Activated T-cell treated with anti-CD3 and anti-CD28 coated beads, Interleukin-2, amount 50 U/mL, for 4 hours (primary cell): Measurements from ENCODE around the gene SLC22A3. TPM values are rescaled to one million over a fixed set of nuclear protein-coding genes. Genes with fewer than 3 reads are reported as not detected.
A peak's percentile ranks its signal among the peaks of the same experiment; 100 is the strongest.
"Not testable (repeated sequence)": the region's sequence is repeated elsewhere in the genome, so short reads cannot be mapped to it uniquely, and the experiment has no call there.

ENCODE experiments used
- ATAC-seq, 2 donors: fragments of 200-7000 bp; cut with Tn5 transposase; one replicate each; pipeline ENCODE4 v1.10.0; 2021
- DNase-seq: peaks from one replicate; pipeline ENCODE4 v3.0.0-alpha.2; 2020
- H3K27me3 Mint-ChIP-seq: one replicate; pipeline ENCODE4 v1.8.0; 2021; ENCODE audit warnings: low read depth, mixed read lengths
- H3K36me3 Mint-ChIP-seq: one replicate; pipeline ENCODE4 v1.8.0; 2022; ENCODE audit warnings: mixed read lengths; ENCODE audit not compliant: insufficient read depth
- H3K4me1 Mint-ChIP-seq: one replicate; pipeline ENCODE4 v1.8.0; 2021; ENCODE audit warnings: low read depth, mixed read lengths
- H3K4me3 Mint-ChIP-seq: one replicate; pipeline ENCODE4 v1.8.0; 2021; ENCODE audit warnings: mild to moderate bottlenecking, moderate library complexity, mixed read lengths
- H3K9me3 Mint-ChIP-seq: one replicate; pipeline ENCODE4 v1.8.0; 2021; ENCODE audit warnings: mixed read lengths
- total RNA-seq, 3 donors: library from RNA; stranded (reverse); gene quantifications; one replicate each; pipeline ENCODE4 v1.2.1, GENCODE V29; 2021

The SLC22A3 gene
- total RNA-seq, 3 donors from 2014 or later, result 0.11 to 0.13 TPM; not detected in 1

DNA sequence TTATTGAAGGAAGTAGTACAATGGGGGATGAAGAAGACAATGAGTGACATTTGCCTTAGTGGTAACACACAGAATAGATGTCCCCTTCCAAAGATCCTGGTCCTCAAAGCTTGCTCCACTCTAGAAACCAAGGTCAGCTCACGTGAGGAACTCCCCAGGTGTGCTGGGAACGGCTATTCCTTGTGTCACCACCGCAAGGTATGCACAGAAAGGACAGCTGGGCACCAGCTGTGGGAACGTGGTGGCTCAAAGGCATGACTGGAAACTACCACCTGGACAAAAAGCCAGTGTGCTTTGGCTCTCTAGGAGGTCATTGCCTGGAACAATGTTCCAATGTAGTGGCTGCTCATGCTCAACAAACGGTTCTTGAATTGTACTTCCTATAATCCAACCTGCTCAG lies 94.0 kb downstream of the SLC22A3 start:
- H3K36me3 Mint-ChIP-seq, result peaks cover 6% of the 10 kb centered on the region
- H3K4me1 Mint-ChIP-seq, result no peaks in the 10 kb centered on the region
- peaks cover 17% of the 10 kb centered on the region for H3K27me3 Mint-ChIP-seq
- DNase-seq (no peak), ATAC-seq (no peak)
- no peaks in the 10 kb centered on the region for H3K9me3 Mint-ChIP-seq
- H3K4me3 Mint-ChIP-seq, result no peak overlapping the region

DNA sequence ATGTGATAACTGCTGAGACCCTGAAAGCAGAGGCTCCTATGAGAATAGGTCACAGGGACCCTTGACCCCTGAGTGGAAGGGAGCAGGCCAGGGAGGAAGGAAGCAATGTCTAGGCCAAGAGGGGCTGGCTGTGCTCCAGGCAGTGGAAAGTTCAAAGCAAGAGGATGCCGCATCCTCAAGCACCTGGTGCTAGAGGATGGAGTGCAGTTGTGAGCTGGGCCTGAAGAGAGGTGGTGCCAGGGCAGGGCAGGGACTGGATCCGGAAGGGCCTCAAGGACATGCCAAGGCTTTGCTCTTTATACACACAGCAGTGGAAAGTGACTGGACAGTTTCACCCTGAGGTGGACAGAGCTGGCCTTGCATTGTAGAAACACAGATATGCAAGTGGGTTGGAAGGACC lies 97.0 kb downstream of the SLC22A3 start:
- no peak for ATAC-seq

DNA sequence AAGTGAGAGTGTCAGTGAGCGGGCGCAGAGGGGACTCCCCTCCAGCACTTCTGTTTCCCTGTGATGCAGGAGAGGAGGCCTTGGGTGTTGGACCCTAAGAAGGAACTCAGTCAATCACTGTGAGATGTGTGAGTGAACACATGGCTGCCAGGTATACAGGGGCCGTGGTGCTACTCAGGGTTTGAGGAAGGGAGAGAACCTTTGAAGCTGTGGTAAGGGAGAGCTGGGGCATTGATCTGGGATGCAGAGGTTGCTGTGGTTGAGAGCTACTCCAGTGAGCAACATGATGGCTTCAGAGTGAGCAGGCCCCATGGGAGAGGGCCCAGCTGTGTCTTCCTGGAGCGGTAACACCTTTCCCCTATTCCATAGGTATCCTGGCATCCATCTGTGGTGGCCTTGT lies 99.2 kb downstream of the SLC22A3 start:
- no peak for ATAC-seq

More for the DNA sequence above, 97.0 kb downstream of the SLC22A3 start:
- Mint-ChIP-seq H3K4me1 (peaks cover 2% of the 10 kb centered on the region), H3K9me3 (peaks cover 4% of the 10 kb centered on the region), H3K36me3 (peaks cover 6% of the 10 kb centered on the region), H3K4me3 (no peak overlapping the region), H3K27me3 (peaks cover 8% of the 10 kb centered on the region)
- no peak for DNase-seq

DNA sequence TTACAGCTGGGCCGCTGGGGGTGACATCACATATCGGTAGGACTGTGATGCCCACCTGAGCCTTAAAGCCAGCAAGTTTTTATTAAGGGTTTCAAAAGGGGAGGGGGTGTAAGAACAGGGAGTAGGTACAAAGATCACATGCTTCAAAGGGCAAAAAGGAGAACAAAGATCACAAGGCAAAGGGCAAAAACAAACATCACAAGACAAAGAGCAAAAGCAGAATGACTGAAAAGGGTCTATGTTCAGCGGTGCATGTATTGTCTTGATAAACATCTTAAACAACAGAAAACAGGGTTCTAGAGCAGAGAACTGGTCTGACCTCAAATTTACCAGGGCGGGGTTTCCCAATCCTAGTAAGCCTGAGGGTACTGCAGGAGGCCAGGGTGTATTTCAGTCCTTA lies 101.6 kb downstream of the SLC22A3 start:
- not testable (repeated sequence) for DNase-seq, H3K4me1 Mint-ChIP-seq, H3K36me3 Mint-ChIP-seq, H3K27me3 Mint-ChIP-seq, ATAC-seq, H3K9me3 Mint-ChIP-seq
- H3K4me3 Mint-ChIP-seq, result peak overlapping the region; percentile 7

More for the DNA sequence above, 99.2 kb downstream of the SLC22A3 start:
- no peak overlapping the region for H3K4me3 Mint-ChIP-seq
- H3K36me3 Mint-ChIP-seq, result peaks cover 9% of the 10 kb centered on the region
- H3K27me3 Mint-ChIP-seq, result peaks cover 8% of the 10 kb centered on the region
- H3K4me1 Mint-ChIP-seq, result peaks cover 2% of the 10 kb centered on the region
- peaks cover 4% of the 10 kb centered on the region for H3K9me3 Mint-ChIP-seq
- no peak for DNase-seq

DNA sequence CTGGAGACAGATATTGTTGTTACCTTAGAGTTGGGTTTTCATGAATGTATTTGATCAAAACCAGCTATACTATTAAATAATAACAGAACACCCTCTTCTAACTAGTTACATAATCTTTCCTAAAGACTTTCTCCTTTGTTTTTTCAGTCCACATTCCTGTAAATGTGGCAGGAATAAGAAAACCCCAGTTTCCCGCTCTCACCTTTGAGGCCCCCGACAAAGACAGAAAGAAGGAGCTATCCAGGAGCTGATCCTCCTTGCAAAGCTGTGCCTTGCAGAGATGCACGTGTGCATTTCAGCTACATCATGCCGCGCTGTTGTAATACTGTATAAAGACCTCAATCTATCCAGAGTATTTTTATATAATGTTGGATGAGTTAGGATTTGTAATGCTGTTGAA lies 102.7 kb downstream of the SLC22A3 start:
- Mint-ChIP-seq H3K4me3 (no peak overlapping the region), H3K27me3 (peaks cover 3% of the 10 kb centered on the region)

DNA sequence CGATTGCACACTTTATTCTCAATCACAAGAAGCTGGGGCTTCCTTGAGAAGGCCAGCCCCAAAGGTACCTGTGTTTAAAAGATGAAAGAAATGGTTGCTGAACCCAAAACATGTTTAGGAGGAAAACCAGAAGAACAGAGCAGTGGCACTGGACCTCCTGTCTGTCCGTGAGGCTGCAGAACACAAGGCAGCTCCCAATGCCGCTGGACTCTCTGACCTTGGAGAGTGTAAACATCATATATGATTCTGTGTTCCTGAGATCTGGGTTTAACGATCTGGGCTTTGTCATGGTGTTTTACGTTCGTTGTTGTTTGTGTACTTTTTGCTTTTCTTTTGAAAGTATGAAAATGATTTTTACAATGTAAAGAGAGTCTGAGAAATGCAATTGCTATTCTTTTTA lies 106.1 kb downstream of the SLC22A3 start:
- H3K36me3 Mint-ChIP-seq, result peaks cover 2% of the 10 kb centered on the region
- ATAC-seq (no peak), DNase-seq (no peak)
- peaks cover 4% of the 10 kb centered on the region for H3K9me3 Mint-ChIP-seq
- no peak overlapping the region for H3K4me3 Mint-ChIP-seq
- H3K27me3 Mint-ChIP-seq, result peaks cover 4% of the 10 kb centered on the region
- peaks cover 19% of the 10 kb centered on the region for H3K4me1 Mint-ChIP-seq

More for the DNA sequence above, 102.7 kb downstream of the SLC22A3 start:
- DNase-seq, result no peak
- Mint-ChIP-seq H3K4me1 (peaks cover 2% of the 10 kb centered on the region), H3K9me3 (peaks cover 4% of the 10 kb centered on the region), H3K36me3 (peaks cover 2% of the 10 kb centered on the region)
- no peak for ATAC-seq

DNA sequence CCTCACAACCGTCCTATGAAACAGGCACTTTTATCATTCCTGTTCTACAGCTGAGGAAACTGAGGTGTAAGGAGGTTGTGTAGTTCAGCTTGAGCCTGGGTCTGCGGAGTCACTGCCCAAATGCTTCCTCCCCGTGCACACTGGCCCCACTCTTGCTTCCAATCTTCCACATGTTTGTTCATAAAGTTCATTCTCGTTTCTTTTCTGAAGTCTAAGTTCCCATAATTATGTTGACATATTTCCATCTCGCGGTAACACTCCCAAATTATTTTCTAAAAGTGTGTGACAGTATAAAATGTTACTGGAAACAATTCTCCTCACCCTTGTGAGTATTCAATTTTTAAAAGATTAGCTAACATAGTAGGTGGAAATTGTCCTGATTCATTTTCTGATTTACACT lies 106.9 kb downstream of the SLC22A3 start:
- peaks cover 2% of the 10 kb centered on the region for H3K36me3 Mint-ChIP-seq
- DNase-seq (no peak), ATAC-seq (no peak)
- H3K4me3 Mint-ChIP-seq, result no peak overlapping the region
- H3K4me1 Mint-ChIP-seq, result peaks cover 27% of the 10 kb centered on the region
- no peaks in the 10 kb centered on the region for H3K9me3 Mint-ChIP-seq
- peaks cover 3% of the 10 kb centered on the region for H3K27me3 Mint-ChIP-seq

DNA sequence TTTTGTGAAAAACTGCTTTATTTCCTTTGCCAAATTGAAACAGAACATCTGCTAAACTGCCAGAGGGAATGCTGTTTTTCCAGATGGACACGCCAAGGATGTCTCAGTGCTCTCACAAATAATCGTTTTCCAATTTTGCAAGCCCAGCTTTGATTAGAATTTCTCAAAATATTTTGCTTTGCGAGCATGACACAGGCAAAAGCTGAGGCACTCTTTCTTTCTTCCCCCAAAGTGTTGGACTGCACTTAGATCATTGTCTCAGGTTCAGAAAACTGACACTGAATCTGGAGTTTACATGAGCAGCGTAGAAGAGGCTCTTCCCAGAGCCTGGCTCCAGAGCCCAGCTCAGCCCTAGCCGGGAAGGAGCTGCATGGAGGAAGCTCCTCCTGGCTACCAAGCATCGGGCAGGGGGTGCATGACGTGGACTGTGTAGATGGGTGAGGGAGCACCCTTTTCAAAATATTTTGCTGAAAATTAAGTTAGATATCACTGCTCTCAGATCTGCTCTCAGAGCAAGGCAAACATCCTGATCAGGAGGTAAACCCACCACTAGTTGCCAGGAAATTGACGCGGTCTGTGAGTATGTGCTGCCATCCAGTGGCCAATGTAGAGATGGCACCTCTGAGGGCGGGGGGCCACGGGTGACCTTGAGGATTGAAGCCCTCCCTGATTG lies 107.5 kb downstream of the SLC22A3 start:
- H3K9me3 Mint-ChIP-seq, result no peaks in the 10 kb centered on the region
- peaks cover 2% of the 10 kb centered on the region for H3K36me3 Mint-ChIP-seq
- no peak overlapping the region for H3K4me3 Mint-ChIP-seq
- ATAC-seq (peak; percentile 85 to 88), DNase-seq (peak; percentile 63)
- peaks cover 33% of the 10 kb centered on the region for H3K4me1 Mint-ChIP-seq
- H3K27me3 Mint-ChIP-seq, result peaks cover 3% of the 10 kb centered on the region

DNA sequence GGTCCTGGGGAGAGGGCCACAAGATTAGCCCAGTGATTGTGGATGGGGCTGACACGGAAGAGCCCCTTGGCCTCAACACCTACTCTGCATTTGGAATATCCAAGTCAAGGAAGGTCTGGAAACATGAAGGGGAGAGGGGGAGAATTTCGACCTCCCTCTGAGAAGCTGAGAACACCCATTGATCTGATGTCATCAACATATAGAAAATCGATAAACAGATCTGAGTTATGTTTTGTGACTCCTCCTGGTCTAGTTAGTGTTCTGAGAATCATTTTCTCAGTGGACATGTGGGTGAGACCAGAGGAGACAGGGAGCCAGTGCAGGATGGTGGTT lies 108.0 kb downstream of the SLC22A3 start:
- H3K27me3 Mint-ChIP-seq, result peaks cover 3% of the 10 kb centered on the region
- no peaks in the 10 kb centered on the region for H3K9me3 Mint-ChIP-seq
- peaks cover 2% of the 10 kb centered on the region for H3K36me3 Mint-ChIP-seq
- H3K4me1 Mint-ChIP-seq, result peaks cover 38% of the 10 kb centered on the region
- H3K4me3 Mint-ChIP-seq, result no peak overlapping the region
- ATAC-seq (peak in 1 of 2 donors; percentile 18), DNase-seq (no peak)

DNA sequence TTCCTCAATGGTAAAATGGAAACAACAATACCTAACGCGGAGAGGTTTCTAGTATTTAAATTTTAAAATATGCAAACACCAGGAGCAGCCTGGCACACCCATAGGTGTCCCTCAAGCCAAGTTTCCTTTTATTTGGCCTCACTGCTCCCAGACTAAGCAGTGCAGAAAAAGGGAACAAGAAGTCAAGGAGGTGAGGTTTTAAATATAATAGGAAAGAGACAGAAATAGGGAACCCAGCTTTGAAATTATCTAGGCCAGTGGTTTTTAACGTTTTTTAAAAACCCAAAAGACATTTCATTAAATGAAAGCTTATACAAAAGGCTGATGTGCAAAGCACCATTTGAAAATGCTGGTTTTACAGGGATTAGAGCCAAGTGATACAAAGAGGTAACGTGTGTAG lies 109.6 kb downstream of the SLC22A3 start:
- no peaks in the 10 kb centered on the region for H3K36me3 Mint-ChIP-seq
- DNase-seq (no peak), ATAC-seq (no peak)
- H3K9me3 Mint-ChIP-seq, result no peaks in the 10 kb centered on the region
- no peak overlapping the region for H3K4me3 Mint-ChIP-seq
- peaks cover 3% of the 10 kb centered on the region for H3K27me3 Mint-ChIP-seq
- H3K4me1 Mint-ChIP-seq, result peaks cover 52% of the 10 kb centered on the region

DNA sequence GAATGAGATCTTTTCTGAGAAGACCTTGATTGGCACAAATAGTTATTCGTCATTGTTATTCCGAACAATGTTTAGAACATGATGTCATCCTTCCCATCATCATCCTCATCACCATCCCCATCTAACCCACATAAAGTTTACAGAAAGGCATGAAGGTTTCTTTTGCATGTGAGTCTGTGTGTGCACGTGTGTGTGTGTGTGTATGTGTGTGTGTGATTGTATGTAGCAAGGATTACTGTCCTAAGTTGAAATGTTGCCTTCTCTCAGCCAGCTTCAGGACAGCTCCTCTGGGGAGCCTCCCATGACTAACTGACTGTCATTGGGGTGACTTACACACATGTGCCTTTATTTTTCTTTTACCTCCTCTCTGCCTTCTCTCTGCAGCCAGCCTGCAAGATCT lies 113.5 kb downstream of the SLC22A3 start:
- peaks cover 2% of the 10 kb centered on the region for H3K27me3 Mint-ChIP-seq
- peaks cover under 1% of the 10 kb centered on the region for H3K36me3 Mint-ChIP-seq
- ATAC-seq, result peak in 1 of 2 donors; percentile 14
- peak overlapping the region; percentile 11 for H3K4me3 Mint-ChIP-seq
- peaks cover 79% of the 10 kb centered on the region for H3K4me1 Mint-ChIP-seq
- no peak for DNase-seq
- no peaks in the 10 kb centered on the region for H3K9me3 Mint-ChIP-seq

DNA sequence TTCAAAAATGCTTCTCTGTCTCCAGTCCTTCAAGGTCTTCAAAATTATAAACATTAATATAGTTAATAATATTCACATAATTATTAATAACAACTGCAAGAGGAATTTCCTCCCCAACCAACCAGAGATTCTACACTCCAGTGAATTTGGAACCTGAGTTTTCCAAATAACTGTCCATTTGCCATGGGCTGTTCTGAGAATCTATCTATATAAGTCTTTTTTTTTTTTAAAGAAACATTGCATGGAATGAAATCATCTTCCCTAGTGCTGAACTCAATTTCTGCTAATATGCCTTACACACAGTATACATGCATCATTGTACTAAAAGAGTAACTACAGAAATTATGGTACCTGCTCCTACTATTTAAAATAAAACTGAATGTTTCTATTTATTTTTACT lies 113.9 kb downstream of the SLC22A3 start:
- Mint-ChIP-seq H3K4me3 (peak overlapping the region; percentile 11), H3K4me1 (peaks cover 81% of the 10 kb centered on the region), H3K9me3 (no peaks in the 10 kb centered on the region), H3K27me3 (peaks cover 2% of the 10 kb centered on the region), H3K36me3 (peaks cover 4% of the 10 kb centered on the region)
- DNase-seq, result no peak
- ATAC-seq, result no peak

DNA sequence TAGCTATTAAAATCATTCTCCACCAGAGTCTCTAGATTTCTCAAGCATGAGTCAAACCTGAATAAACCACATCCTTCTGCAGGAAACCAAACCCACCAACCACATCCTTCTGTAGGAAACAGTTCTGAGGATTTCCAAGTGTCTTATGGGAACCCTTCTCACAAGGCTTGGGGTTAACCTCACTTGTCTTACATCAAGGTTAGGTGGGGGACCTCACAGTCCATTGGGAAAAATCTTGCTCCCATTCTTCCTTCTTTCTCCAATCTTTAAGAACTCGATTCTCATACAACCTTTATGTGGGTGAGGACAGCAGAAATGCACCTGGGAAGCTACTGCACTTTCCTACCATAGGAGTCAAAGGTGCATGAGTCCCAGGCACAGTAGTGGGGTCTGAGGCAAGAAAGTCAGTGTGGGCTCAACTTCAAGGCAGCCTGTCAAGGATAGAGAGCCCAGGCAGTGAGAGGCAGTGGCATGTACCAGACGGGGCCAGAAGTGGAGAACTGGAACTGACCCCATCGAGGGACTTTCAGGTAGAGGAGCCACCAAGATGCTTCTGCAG lies 114.5 kb downstream of the SLC22A3 start:
- ATAC-seq, result peak; percentile 90 to 92
- peaks cover 79% of the 10 kb centered on the region for H3K4me1 Mint-ChIP-seq
- H3K9me3 Mint-ChIP-seq, result no peaks in the 10 kb centered on the region
- peaks cover 4% of the 10 kb centered on the region for H3K36me3 Mint-ChIP-seq
- DNase-seq, result peak; percentile 16
- H3K4me3 Mint-ChIP-seq, result peak overlapping the region; percentile 58
- peaks cover 2% of the 10 kb centered on the region for H3K27me3 Mint-ChIP-seq

DNA sequence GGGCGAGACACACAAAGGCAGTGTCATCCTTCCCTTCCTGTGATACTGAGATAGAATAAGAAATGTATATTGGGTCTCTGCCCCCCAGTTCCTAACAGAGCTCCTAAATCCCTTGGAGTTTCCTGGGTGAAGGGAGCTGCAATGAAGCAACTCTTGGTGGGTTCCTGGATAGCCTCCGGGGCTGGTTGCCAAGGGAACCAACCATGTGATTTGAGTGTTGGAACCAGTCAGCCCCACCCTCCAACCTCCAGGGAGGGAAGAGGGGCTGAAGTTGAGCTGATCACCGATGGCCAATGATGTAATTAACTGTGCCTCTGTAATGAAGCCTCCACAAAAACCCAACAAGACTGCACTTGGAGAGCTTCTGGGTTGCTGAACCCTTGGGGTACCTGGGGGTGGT lies 116.6 kb downstream of the SLC22A3 start:
- peaks cover 58% of the 10 kb centered on the region for H3K4me1 Mint-ChIP-seq
- no peak overlapping the region for H3K4me3 Mint-ChIP-seq
- DNase-seq (no peak), ATAC-seq (no peak)
- H3K9me3 Mint-ChIP-seq, result no peaks in the 10 kb centered on the region
- H3K27me3 Mint-ChIP-seq, result no peaks in the 10 kb centered on the region
- H3K36me3 Mint-ChIP-seq, result peaks cover 4% of the 10 kb centered on the region

DNA sequence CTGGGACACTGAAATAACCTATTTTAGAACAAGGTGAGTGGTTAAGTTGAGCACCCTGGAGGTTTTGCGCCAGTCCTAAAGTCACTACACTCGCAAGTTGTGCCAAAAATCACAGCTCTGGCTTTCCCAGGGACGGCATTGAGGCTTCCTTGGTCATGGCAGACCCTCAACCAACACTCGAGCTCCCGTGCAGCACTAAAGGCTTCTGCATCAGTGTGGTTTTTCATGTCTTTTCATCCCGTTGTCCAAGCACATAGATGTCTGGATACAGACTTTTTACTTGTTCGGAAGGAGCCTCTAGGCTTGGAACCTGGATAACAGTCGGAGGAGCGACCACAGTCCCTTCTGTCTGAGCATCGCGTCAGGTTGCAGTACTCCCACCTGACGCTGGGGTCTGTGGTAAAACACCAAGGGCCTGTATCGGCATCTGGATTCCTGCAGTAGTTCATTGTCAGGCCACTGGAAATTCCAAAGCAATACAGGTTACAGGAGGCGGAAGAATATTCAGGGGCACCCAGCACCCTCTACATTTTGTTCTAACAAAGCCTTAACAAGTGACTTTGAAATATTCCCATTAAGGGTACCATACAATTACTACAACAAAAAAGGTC lies 119.2 kb downstream of the SLC22A3 start:
- not testable (repeated sequence) for H3K27me3 Mint-ChIP-seq, H3K36me3 Mint-ChIP-seq, DNase-seq, H3K9me3 Mint-ChIP-seq, H3K4me3 Mint-ChIP-seq, ATAC-seq
- peaks cover 42% of the 10 kb centered on the region for H3K4me1 Mint-ChIP-seq
